ENCODE results near the gene CRTAP. TPM values are rescaled to one million over a fixed set of nuclear protein-coding genes. Genes with fewer than 3 reads are reported as not detected.
"Not testable (repeated sequence)": the region's sequence is repeated elsewhere in the genome, so short reads cannot be mapped to it uniquely, and the experiment has no call there.

The CRTAP gene
- total and polyA plus RNA-seq, 4 donors: 63.2 to 125 (median 92.7) TPM

GRCh38 chr3:33077976-33078375 lies 35.8 kb upstream of the CRTAP start:
- H3K27ac ChIP-seq (ENCODE audit: low read depth, low read length): no peak overlapping the region
- no peaks in the 10 kb centered on the region for H3K27me3 ChIP-seq (ENCODE audit: control insufficient read depth, insufficient read depth, low read length)
- WGBS (ENCODE audit: insufficient coverage): no CpG with 5 or more reads among the region's 2 CpGs
- H3K36me3 ChIP-seq (ENCODE audit: control insufficient read depth, insufficient read depth, low read length): peaks cover 7% of the 10 kb centered on the region
- H3K9me3 ChIP-seq (ENCODE audit: control insufficient read depth, insufficient read depth, low read length): no peaks in the 10 kb centered on the region
- DNase-seq (ENCODE audit: low read depth in 4 of 6, low spot score in 6 of 6): no peak
- H3K4me1 ChIP-seq (ENCODE audit: control insufficient read depth, insufficient read depth, low read length): no peaks in the 10 kb centered on the region
- no peak overlapping the region for H3K4me3 ChIP-seq (ENCODE audit: low read depth, low read length)

GRCh38 chr3:33079813-33080212 lies 34.0 kb upstream of the CRTAP start:
- not testable (repeated sequence) for H3K27ac ChIP-seq (ENCODE audit: low read depth, low read length); H3K4me1 ChIP-seq (ENCODE audit: control insufficient read depth, insufficient read depth, low read length); H3K36me3 ChIP-seq (ENCODE audit: control insufficient read depth, insufficient read depth, low read length); H3K27me3 ChIP-seq (ENCODE audit: control insufficient read depth, insufficient read depth, low read length); H3K9me3 ChIP-seq (ENCODE audit: control insufficient read depth, insufficient read depth, low read length); H3K4me3 ChIP-seq (ENCODE audit: low read depth, low read length); DNase-seq (ENCODE audit: low read depth in 4 of 6, low spot score in 6 of 6)
- 100% methylated on average over 2 of the region's 6 CpGs for WGBS (ENCODE audit: insufficient coverage)

- no peaks in the 10 kb centered on the region for H3K36me3 ChIP-seq (ENCODE audit: control insufficient read depth, insufficient read depth, low read length)
- no peak overlapping the region for H3K27ac ChIP-seq (ENCODE audit: low read depth, low read length)
- H3K4me1 ChIP-seq (ENCODE audit: control insufficient read depth, insufficient read depth, low read length): no peaks in the 10 kb centered on the region
- DNase-seq (ENCODE audit: low read depth in 4 of 6, low spot score in 6 of 6): no peak
- H3K27me3 ChIP-seq (ENCODE audit: control insufficient read depth, insufficient read depth, low read length): no peaks in the 10 kb centered on the region
- H3K9me3 ChIP-seq (ENCODE audit: control insufficient read depth, insufficient read depth, low read length): no peaks in the 10 kb centered on the region
- no peak overlapping the region for H3K4me3 ChIP-seq (ENCODE audit: low read depth, low read length)
Observed at GRCh38 chr3:33081812-33082211, 32.0 kb upstream of the CRTAP start.

GRCh38 chr3:33083958-33084357 lies 29.9 kb upstream of the CRTAP start:
- H3K36me3 ChIP-seq (ENCODE audit: control insufficient read depth, insufficient read depth, low read length): no peaks in the 10 kb centered on the region
- DNase-seq (ENCODE audit: low read depth in 4 of 6, low spot score in 6 of 6): no peak
- H3K9me3 ChIP-seq (ENCODE audit: control insufficient read depth, insufficient read depth, low read length): no peaks in the 10 kb centered on the region
- no peaks in the 10 kb centered on the region for H3K27me3 ChIP-seq (ENCODE audit: control insufficient read depth, insufficient read depth, low read length)
- WGBS (ENCODE audit: insufficient coverage): no CpG with 5 or more reads among the region's 2 CpGs
- no peak overlapping the region for H3K27ac ChIP-seq (ENCODE audit: low read depth, low read length)
- H3K4me3 ChIP-seq (ENCODE audit: low read depth, low read length): no peak overlapping the region
- no peaks in the 10 kb centered on the region for H3K4me1 ChIP-seq (ENCODE audit: control insufficient read depth, insufficient read depth, low read length)

GRCh38 chr3:33088691-33089090 lies 25.1 kb upstream of the CRTAP start:
- H3K27me3 ChIP-seq (ENCODE audit: control insufficient read depth, insufficient read depth, low read length): no peaks in the 10 kb centered on the region
- no peaks in the 10 kb centered on the region for H3K9me3 ChIP-seq (ENCODE audit: control insufficient read depth, insufficient read depth, low read length)
- DNase-seq (ENCODE audit: low read depth in 4 of 6, low spot score in 6 of 6): no peak
- H3K27ac ChIP-seq (ENCODE audit: low read depth, low read length): no peak overlapping the region
- no peak overlapping the region for H3K4me3 ChIP-seq (ENCODE audit: low read depth, low read length)
- peaks cover 25% of the 10 kb centered on the region for H3K36me3 ChIP-seq (ENCODE audit: control insufficient read depth, insufficient read depth, low read length)
- no peaks in the 10 kb centered on the region for H3K4me1 ChIP-seq (ENCODE audit: control insufficient read depth, insufficient read depth, low read length)

GRCh38 chr3:33089515-33089914 lies 24.3 kb upstream of the CRTAP start:
- H3K9me3 ChIP-seq (ENCODE audit: control insufficient read depth, insufficient read depth, low read length): no peaks in the 10 kb centered on the region
- DNase-seq (ENCODE audit: low read depth in 4 of 6, low spot score in 6 of 6): no peak
- no peak overlapping the region for H3K4me3 ChIP-seq (ENCODE audit: low read depth, low read length)
- no peak overlapping the region for H3K27ac ChIP-seq (ENCODE audit: low read depth, low read length)
- no CpG with 5 or more reads among the region's 3 CpGs for WGBS (ENCODE audit: insufficient coverage)
- no peaks in the 10 kb centered on the region for H3K4me1 ChIP-seq (ENCODE audit: control insufficient read depth, insufficient read depth, low read length)
- H3K27me3 ChIP-seq (ENCODE audit: control insufficient read depth, insufficient read depth, low read length): no peaks in the 10 kb centered on the region
- H3K36me3 ChIP-seq (ENCODE audit: control insufficient read depth, insufficient read depth, low read length): peaks cover 29% of the 10 kb centered on the region

- DNase-seq (ENCODE audit: low read depth in 4 of 6, low spot score in 6 of 6): no peak
- Histone ChIP-seq H3K4me3 (ENCODE audit: low read depth, low read length) (no peak overlapping the region), H3K36me3 (ENCODE audit: control insufficient read depth, insufficient read depth, low read length) (peaks cover 29% of the 10 kb centered on the region), H3K27me3 (ENCODE audit: control insufficient read depth, insufficient read depth, low read length) (no peaks in the 10 kb centered on the region), H3K9me3 (ENCODE audit: control insufficient read depth, insufficient read depth, low read length) (no peaks in the 10 kb centered on the region), H3K27ac (ENCODE audit: low read depth, low read length) (no peak overlapping the region), H3K4me1 (ENCODE audit: control insufficient read depth, insufficient read depth, low read length) (peaks cover 12% of the 10 kb centered on the region)
- WGBS (ENCODE audit: insufficient coverage): 86% methylated on average over 5 of the region's 6 CpGs
Observed at GRCh38 chr3:33091746-33092145, 22.1 kb upstream of the CRTAP start.

GRCh38 chr3:33092496-33093254 lies 21.1 kb upstream of the CRTAP start:
- no peak overlapping the region for H3K27ac ChIP-seq (ENCODE audit: low read depth, low read length)
- no peaks in the 10 kb centered on the region for H3K27me3 ChIP-seq (ENCODE audit: control insufficient read depth, insufficient read depth, low read length)
- WGBS (ENCODE audit: insufficient coverage): 97% methylated on average over 9 of the region's 9 CpGs
- no peak for DNase-seq (ENCODE audit: low read depth in 4 of 6, low spot score in 6 of 6)
- H3K4me1 ChIP-seq (ENCODE audit: control insufficient read depth, insufficient read depth, low read length): peaks cover 12% of the 10 kb centered on the region
- no peaks in the 10 kb centered on the region for H3K9me3 ChIP-seq (ENCODE audit: control insufficient read depth, insufficient read depth, low read length)
- H3K36me3 ChIP-seq (ENCODE audit: control insufficient read depth, insufficient read depth, low read length): peaks cover 29% of the 10 kb centered on the region
- H3K4me3 ChIP-seq (ENCODE audit: low read depth, low read length): no peak overlapping the region

- Histone ChIP-seq H3K9me3 (ENCODE audit: control insufficient read depth, insufficient read depth, low read length) (no peaks in the 10 kb centered on the region), H3K36me3 (ENCODE audit: control insufficient read depth, insufficient read depth, low read length) (peaks cover 29% of the 10 kb centered on the region), H3K27ac (ENCODE audit: low read depth, low read length) (no peak overlapping the region), H3K27me3 (ENCODE audit: control insufficient read depth, insufficient read depth, low read length) (no peaks in the 10 kb centered on the region), H3K4me1 (ENCODE audit: control insufficient read depth, insufficient read depth, low read length) (peaks cover 12% of the 10 kb centered on the region), H3K4me3 (ENCODE audit: low read depth, low read length) (no peak overlapping the region)
- 96% methylated on average over 10 of the region's 11 CpGs for WGBS (ENCODE audit: insufficient coverage)
- DNase-seq (ENCODE audit: low read depth in 4 of 6, low spot score in 6 of 6): no peak
Observed at GRCh38 chr3:33093847-33094246, 20.0 kb upstream of the CRTAP start.

- Histone ChIP-seq H3K36me3 (ENCODE audit: control insufficient read depth, insufficient read depth, low read length) (peaks cover 29% of the 10 kb centered on the region), H3K4me3 (ENCODE audit: low read depth, low read length) (peak overlapping the region; percentile 77), H3K27me3 (ENCODE audit: control insufficient read depth, insufficient read depth, low read length) (no peaks in the 10 kb centered on the region)
Observed at GRCh38 chr3:33095436-33095835, 18.4 kb upstream of the CRTAP start.

More at GRCh38 chr3:33095436-33095835, 18.4 kb upstream of the CRTAP start:
- 96% methylated on average over 2 of the region's 2 CpGs for WGBS (ENCODE audit: insufficient coverage)
- no peak for DNase-seq (ENCODE audit: low read depth in 4 of 6, low spot score in 6 of 6)
- peaks cover 12% of the 10 kb centered on the region for H3K4me1 ChIP-seq (ENCODE audit: control insufficient read depth, insufficient read depth, low read length)
- H3K27ac ChIP-seq (ENCODE audit: low read depth, low read length): no peak overlapping the region
- no peaks in the 10 kb centered on the region for H3K9me3 ChIP-seq (ENCODE audit: control insufficient read depth, insufficient read depth, low read length)
